ENCODE data around the gene RELT.

Gene RELT

DNA sequence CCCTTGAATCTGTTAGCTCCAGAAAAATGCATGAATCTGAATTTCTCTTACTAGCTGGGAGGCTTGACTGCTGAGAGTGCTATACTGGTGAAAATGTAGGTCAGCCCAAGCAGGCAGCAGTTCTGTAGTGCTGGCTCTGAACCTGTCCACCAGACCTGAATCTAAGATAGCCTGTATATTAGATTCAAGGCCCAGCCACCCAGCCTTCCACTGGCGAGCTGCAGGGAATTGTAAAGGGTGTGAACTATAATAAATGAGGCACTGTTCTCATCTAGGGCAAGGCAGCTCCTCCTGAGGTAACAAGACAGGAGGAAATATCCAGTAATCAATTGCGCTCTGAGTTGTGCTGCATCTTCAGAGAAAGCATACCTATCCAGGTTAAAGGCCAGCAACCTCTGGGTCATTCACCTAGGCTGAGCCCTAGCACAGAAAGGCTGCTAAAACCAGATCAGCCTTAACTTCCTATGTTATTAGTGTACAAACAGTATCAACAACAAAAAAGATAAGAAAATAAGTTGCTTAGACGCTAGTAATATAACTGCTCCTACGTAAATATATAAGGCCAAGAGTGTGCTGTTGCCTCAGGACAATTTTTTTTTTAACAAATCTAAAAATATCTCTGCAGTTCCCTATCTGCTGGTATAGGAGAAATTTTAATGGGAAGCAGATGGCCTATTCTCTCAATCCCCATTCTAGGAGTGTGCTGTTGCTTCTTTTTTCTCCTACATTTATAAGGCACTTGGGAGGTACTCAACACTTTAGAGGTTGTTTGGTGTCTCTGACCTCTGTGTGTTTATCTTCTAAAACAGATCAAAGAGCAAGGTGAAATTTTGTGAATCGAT lies 63.0 kb downstream of the RELT start:
- DNase-seq (ENCODE audit: low read depth), result no peak
- H3K4me3 ChIP-seq (ENCODE audit: low read depth, low read length), result no peak overlapping the region
- TF ChIP-seq, protein P1, sequence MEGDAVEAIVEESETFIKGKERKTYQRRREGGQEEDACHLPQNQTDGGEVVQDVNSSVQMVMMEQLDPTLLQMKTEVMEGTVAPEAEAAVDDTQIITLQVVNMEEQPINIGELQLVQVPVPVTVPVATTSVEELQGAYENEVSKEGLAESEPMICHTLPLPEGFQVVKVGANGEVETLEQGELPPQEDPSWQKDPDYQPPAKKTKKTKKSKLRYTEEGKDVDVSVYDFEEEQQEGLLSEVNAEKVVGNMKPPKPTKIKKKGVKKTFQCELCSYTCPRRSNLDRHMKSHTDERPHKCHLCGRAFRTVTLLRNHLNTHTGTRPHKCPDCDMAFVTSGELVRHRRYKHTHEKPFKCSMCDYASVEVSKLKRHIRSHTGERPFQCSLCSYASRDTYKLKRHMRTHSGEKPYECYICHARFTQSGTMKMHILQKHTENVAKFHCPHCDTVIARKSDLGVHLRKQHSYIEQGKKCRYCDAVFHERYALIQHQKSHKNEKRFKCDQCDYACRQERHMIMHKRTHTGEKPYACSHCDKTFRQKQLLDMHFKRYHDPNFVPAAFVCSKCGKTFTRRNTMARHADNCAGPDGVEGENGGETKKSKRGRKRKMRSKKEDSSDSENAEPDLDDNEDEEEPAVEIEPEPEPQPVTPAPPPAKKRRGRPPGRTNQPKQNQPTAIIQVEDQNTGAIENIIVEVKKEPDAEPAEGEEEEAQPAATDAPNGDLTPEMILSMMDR (IDR thresholded peaks at IDR 0.05; ENCODE audit: control insufficient read depth, extremely low read depth, insufficient read depth), result no peak

DNA sequence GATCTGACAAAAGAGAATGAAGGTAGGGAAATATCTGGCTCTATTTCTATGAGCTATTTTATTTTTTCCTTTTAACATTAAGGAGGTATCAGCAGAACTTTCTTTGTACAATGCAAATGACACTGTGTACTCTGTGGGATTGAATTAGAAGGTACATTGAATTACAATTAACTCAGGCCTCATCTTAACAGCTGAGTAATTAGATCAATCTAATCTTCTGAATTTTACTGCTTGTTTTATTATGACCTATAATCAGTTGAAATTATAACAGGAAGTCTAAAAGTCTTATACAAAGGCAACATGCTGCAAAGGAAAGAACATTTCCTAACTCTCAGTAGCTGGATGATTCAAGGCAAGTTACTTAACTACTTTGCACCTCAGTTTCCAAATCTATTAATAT lies 69.8 kb downstream of the RELT start:
- no peak for DNase-seq (ENCODE audit: low read depth)
- no peak overlapping the region for H3K4me3 ChIP-seq (ENCODE audit: low read depth, low read length)
- TF ChIP-seq, protein P1 (IDR thresholded peaks at IDR 0.05; ENCODE audit: control insufficient read depth, extremely low read depth, insufficient read depth), result no peak

DNA sequence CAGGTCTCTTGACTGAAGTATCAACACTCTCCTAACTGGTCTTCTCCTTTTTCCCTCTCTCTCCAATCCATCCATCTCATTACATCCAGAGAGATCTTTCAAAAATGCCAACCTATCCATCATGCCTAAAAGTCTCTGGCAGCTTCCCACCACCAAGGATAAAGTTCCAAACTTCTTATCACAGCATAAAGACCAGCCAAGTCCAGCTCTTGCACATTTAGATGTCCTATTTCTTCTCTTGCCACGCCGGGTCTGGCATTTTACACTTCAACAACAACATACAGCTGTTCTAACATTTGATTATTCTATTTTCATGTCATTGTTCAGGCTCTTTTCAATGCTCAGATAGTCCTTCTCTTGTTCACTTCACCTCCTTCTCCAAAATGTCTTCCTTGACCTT lies 70.6 kb downstream of the RELT start:
- DNase-seq (ENCODE audit: low read depth), result no peak
- TF ChIP-seq, protein P1 (IDR thresholded peaks at IDR 0.05; ENCODE audit: control insufficient read depth, extremely low read depth, insufficient read depth), result no peak
- no peak overlapping the region for H3K4me3 ChIP-seq (ENCODE audit: low read depth, low read length)
